ENCODE results near the gene CCDC89.

GRCh38 chr11:85652786-85653447, 33.1 kb downstream of the CCDC89 start:
- TF ChIP-seq, protein P1, sequence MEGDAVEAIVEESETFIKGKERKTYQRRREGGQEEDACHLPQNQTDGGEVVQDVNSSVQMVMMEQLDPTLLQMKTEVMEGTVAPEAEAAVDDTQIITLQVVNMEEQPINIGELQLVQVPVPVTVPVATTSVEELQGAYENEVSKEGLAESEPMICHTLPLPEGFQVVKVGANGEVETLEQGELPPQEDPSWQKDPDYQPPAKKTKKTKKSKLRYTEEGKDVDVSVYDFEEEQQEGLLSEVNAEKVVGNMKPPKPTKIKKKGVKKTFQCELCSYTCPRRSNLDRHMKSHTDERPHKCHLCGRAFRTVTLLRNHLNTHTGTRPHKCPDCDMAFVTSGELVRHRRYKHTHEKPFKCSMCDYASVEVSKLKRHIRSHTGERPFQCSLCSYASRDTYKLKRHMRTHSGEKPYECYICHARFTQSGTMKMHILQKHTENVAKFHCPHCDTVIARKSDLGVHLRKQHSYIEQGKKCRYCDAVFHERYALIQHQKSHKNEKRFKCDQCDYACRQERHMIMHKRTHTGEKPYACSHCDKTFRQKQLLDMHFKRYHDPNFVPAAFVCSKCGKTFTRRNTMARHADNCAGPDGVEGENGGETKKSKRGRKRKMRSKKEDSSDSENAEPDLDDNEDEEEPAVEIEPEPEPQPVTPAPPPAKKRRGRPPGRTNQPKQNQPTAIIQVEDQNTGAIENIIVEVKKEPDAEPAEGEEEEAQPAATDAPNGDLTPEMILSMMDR (IDR thresholded peaks at IDR 0.05 in 2 of 3, conservative IDR thresholded peaks at IDR 0.05 in 1 of 3; ENCODE audit: insufficient read depth in 2 of 3, low read depth in 1 of 3, low read length in 3 of 3) = no peak
- TF ChIP-seq ZNF407 (IDR thresholded peaks at IDR 0.05; ENCODE audit: low read depth) = no peak
- no peak for TF ChIP-seq ZZZ3 (IDR thresholded peaks at IDR 0.05)
- TF ChIP-seq PHF8 (IDR thresholded peaks at IDR 0.05; ENCODE audit: borderline replicate concordance, low read length) = no peak
- TF ChIP-seq EZH2 (IDR thresholded peaks at IDR 0.05; ENCODE audit: borderline replicate concordance, low read depth, low read length) = no peak
- 0 out of 2 replicates have a peak, but pooled peaks have one; percentile 19 for TF ChIP-seq SUPT5H (IDR thresholded peaks at IDR 0.05)
- no peak for TF ChIP-seq ZBTB33 (CRISPR knock-in tag; IDR thresholded peaks at IDR 0.05)
- no peak for TF ChIP-seq ERF (CRISPR knock-in tag; IDR thresholded peaks at IDR 0.05)
- no peak for TF ChIP-seq ASH1L (IDR thresholded peaks at IDR 0.05; ENCODE audit: borderline replicate concordance, low read depth, partially characterized antibody)
- no peak for TF ChIP-seq CBFA2T3 (IDR thresholded peaks at IDR 0.05)
